K562 (cell line): ENCODE measurements around the gene TIMP1. TPM values are rescaled to one million over a fixed set of nuclear protein-coding genes. Genes with fewer than 3 reads are reported as not detected.
A peak's percentile ranks its signal among the peaks of the same experiment; 100 is the strongest.

Experiments
- BCOR ChIP-seq: fragments of 450-650 bp; IDR thresholded peaks from 2 replicates; pipeline ENCODE4 v1.6.1; 2016
- CREM ChIP-seq: IDR thresholded peaks from 2 replicates; pipeline ENCODE4 v1.6.1; 2014; ENCODE audit warnings: antibody characterized with exemption, low read depth
- E2F4 ChIP-seq: sonication (generic); formaldehyde crosslinking; IDR thresholded peaks from 2 replicates; pipeline ENCODE4 v1.8.0; 2022; ENCODE audit warnings: mild to moderate bottlenecking, low read depth, missing genetic modification reagents
- E2F6 ChIP-seq, 2 experiments: IDR thresholded peaks; 2 replicates each; pipeline ENCODE4 v1.6.1; 2011; ENCODE audit warnings: borderline replicate concordance in 1 of 2, control low read depth in 1 of 2, low read depth in 1 of 2, low read length in 1 of 2, mild to moderate bottlenecking in 1 of 2, mixed read lengths in 1 of 2, moderate library complexity in 1 of 2; ENCODE audit not compliant: insufficient read depth in 1 of 2, insufficient read length in 1 of 2, poor library complexity in 1 of 2, severe bottlenecking in 1 of 2; ENCODE audit errors: extremely low read depth in 1 of 2
- ESRRB ChIP-seq: fragments of 250-450 bp; sonication (Bioruptor Pico); IDR thresholded peaks from 2 replicates; pipeline ENCODE4 v1.5.0; 2020; ENCODE audit warnings: mild to moderate bottlenecking, moderate library complexity, borderline replicate concordance
- MAX ChIP-seq: sonication (generic); formaldehyde crosslinking; IDR thresholded peaks from 2 replicates; pipeline ENCODE4 v1.9.0; 2022; ENCODE audit warnings: mild to moderate bottlenecking, missing genetic modification reagents
- NCOA6 ChIP-seq: fragments of 450-650 bp; IDR thresholded peaks from 2 replicates; pipeline ENCODE4 v1.6.1; 2017; ENCODE audit warnings: mild to moderate bottlenecking
- NR1H2 ChIP-seq: sonication (generic); formaldehyde crosslinking; IDR thresholded peaks from 2 replicates; pipeline ENCODE4 v1.4.0; 2020; ENCODE audit warnings: mild to moderate bottlenecking, missing genetic modification reagents
- PCBP2 ChIP-seq: fragments of 200-400 bp; formaldehyde crosslinking; IDR thresholded peaks from 2 replicates; pipeline ENCODE4 v1.6.1; 2018; ENCODE audit warnings: low read length, low read depth, mild to moderate bottlenecking, moderate library complexity; ENCODE audit not compliant: poor library complexity, severe bottlenecking
- RERE ChIP-seq: sonication (generic); formaldehyde crosslinking; IDR thresholded peaks from 2 replicates; pipeline ENCODE4 v1.8.0; 2023; ENCODE audit warnings: missing genetic modification reagents, mild to moderate bottlenecking, borderline replicate concordance
- SMC3 ChIP-seq: conservative IDR thresholded peaks from 2 replicates; pipeline ENCODE4 v1.6.1; 2011; ENCODE audit warnings: low read depth, low read length, improper control_type of control experiment; ENCODE audit not compliant: insufficient read depth
- SREBF1 ChIP-seq: fragments of 150-350 bp; IDR thresholded peaks from 2 replicates; pipeline ENCODE4 v1.6.1; 2014; ENCODE audit warnings: antibody characterized with exemption, low read depth, low read length, borderline replicate concordance
- TCF7 ChIP-seq: sonication (generic); IDR thresholded peaks from 2 replicates; pipeline ENCODE4 v1.6.1; 2016; ENCODE audit warnings: antibody characterized with exemption, borderline replicate concordance
- YBX1 ChIP-seq: fragments of 450-650 bp; IDR thresholded peaks from 2 replicates; pipeline ENCODE4 v1.7.1; 2016; ENCODE audit warnings: mild to moderate bottlenecking
- ZNF263 ChIP-seq: sonication (generic); formaldehyde crosslinking; IDR thresholded peaks from 2 replicates; pipeline ENCODE4 v1.8.0; 2022; ENCODE audit warnings: mild to moderate bottlenecking, missing genetic modification reagents, borderline replicate concordance
- ZNF76 ChIP-seq: fragments of 250-450 bp; sonication (Bioruptor Pico); IDR thresholded peaks from 2 replicates; pipeline ENCODE4 v1.4.0; 2020; ENCODE audit warnings: mild to moderate bottlenecking, moderate library complexity, borderline replicate concordance
- ZNF766 ChIP-seq: fragments of 200-800 bp; sonication (Bioruptor generic); conservative IDR thresholded peaks from 2 replicates; pipeline ENCODE4 v1.6.1; 2016; ENCODE audit warnings: missing genetic modification characterization, missing compliant biosample characterization
- polyA plus RNA-seq, 8 experiments: library from polyadenylated mRNA; depleted of rRNA in 4 of 8; stranded (reverse) in 5 of 8; unstranded in 3 of 8; fragments of >200 nt; fragmentation: Nextera tagmentation in 2 of 8; fragmentation: Illumina TruSeq in 1 of 8; extraction: Ambion mirVana in 2 of 8; extraction: Trizol in 1 of 8; gene quantifications; 2 replicates each; pipeline versions ENCODE4 v1.2.1 to v1.2.3, GENCODE V29; 2011 to 2014; ENCODE audit warnings: inconsistent platforms in 1 of 8, missing spikeins in 1 of 8
- total RNA-seq, 7 experiments: library from RNA; depleted of rRNA in 6 of 7; stranded (reverse); fragments of >200 nt in 6 of 7; fragmentation: Illumina TruSeq in 2 of 7; extraction: Trizol in 2 of 7; gene quantifications; 2 replicates each; pipeline versions ENCODE4 v1.2.1 to v1.2.3, GENCODE V29; 2011 to 2021; ENCODE audit warnings: low replicate concordance in 1 of 7

TIMP1 gene
- total and polyA plus RNA-seq, 9 of the 15 experiments (the other 6 are each of a cell fraction or from before 2014, with no cell fraction given), result 115 to 699 (median 273) TPM

GRCh38 chrX:47619486-47620302 is 37.5 kb downstream of the TIMP1 start, which contains the start of gene SYN1 (continued):
- TF ChIP-seq E2F6 (IDR thresholded peaks at IDR 0.05; ENCODE audit: borderline replicate concordance in 1 of 2, extremely low read depth in 1 of 2, insufficient read depth in 1 of 2, insufficient read length in 1 of 2, low read depth in 1 of 2, low read length in 1 of 2, poor library complexity in 1 of 2, severe bottlenecking in 1 of 2) (peak in 1 of 2 experiments; percentile 31), ZNF263 (CRISPR knock-in tag) (peak; percentile 76; the same call in 1 of the 2 replicates), BCOR (peak; percentile 73), CREM (peak; percentile 98), TCF7 (0 out of 2 replicates have a peak, but pooled peaks have one; percentile 13), SMC3 (no peak; the same call in 1 of the 2 replicates), ZNF76 (no peak), NCOA6 (peak; percentile 70), PCBP2 (no peak), RERE (no peak), E2F4 (CRISPR knock-in tag) (peak; percentile 72; the same call in 1 of the 2 replicates), YBX1 (no peak), NR1H2 (CRISPR knock-in tag) (no peak), SREBF1 (peak; percentile 92), ZNF766 (CRISPR knock-in tag) (peak; percentile 67; the same call in 1 of the 2 replicates), ESRRB (CRISPR knock-in tag) (no peak), MAX (CRISPR knock-in tag) (peak; percentile 75)
